GM18511 (cell line): Measurements from ENCODE around the gene ESYT1.

Experiments
- ATAC-seq: cut with Tn5 transposase; IDR thresholded peaks from one replicate; pipeline ENCODE4 v1.9.1; 2021; ENCODE audit warnings: mild to moderate bottlenecking, moderate library complexity; ENCODE audit not compliant: unreplicated experiment

The ESYT1 gene, protein sequence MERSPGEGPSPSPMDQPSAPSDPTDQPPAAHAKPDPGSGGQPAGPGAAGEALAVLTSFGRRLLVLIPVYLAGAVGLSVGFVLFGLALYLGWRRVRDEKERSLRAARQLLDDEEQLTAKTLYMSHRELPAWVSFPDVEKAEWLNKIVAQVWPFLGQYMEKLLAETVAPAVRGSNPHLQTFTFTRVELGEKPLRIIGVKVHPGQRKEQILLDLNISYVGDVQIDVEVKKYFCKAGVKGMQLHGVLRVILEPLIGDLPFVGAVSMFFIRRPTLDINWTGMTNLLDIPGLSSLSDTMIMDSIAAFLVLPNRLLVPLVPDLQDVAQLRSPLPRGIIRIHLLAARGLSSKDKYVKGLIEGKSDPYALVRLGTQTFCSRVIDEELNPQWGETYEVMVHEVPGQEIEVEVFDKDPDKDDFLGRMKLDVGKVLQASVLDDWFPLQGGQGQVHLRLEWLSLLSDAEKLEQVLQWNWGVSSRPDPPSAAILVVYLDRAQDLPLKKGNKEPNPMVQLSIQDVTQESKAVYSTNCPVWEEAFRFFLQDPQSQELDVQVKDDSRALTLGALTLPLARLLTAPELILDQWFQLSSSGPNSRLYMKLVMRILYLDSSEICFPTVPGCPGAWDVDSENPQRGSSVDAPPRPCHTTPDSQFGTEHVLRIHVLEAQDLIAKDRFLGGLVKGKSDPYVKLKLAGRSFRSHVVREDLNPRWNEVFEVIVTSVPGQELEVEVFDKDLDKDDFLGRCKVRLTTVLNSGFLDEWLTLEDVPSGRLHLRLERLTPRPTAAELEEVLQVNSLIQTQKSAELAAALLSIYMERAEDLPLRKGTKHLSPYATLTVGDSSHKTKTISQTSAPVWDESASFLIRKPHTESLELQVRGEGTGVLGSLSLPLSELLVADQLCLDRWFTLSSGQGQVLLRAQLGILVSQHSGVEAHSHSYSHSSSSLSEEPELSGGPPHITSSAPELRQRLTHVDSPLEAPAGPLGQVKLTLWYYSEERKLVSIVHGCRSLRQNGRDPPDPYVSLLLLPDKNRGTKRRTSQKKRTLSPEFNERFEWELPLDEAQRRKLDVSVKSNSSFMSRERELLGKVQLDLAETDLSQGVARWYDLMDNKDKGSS

DNA sequence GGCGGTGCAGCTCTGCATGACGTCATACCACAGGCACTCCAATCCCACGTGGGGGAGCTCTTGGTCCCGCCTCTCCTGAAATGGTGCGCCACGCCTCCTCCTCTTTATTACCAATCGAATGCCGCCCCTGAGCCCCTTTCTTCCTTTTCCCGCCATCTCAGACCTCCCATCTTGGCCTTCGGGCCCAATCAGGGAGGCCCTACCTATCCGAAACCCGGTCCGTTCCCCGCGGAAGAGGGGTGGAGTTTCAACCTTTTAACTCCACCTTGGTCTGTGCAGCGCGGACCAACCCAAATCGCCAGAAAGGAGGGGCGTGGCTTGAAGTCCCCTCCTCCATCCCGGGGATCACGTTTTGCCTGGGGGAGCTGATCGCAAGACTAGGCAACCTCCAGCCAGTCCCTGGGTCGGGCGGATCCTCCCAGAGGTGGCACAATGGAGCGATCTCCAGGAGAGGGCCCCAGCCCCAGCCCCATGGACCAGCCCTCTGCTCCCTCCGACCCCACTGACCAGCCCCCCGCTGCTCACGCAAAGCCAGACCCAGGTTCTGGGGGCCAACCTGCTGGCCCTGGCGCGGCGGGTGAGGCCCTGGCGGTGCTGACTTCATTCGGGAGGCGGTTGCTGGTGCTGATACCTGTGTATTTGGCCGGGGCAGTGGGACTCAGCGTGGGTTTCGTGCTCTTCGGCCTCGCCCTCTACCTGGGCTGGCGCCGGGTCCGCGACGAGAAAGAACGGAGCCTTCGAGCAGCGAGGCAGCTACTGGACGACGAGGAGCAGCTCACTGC, at the start of gene ESYT1:
Gene ESYT1, plus strand, starts transcription at position 380 of the 782 bp plus-strand sequence. Its CDS starts 53 bp downstream, at position 433.
- ATAC-seq = peak; percentile 89

DNA sequence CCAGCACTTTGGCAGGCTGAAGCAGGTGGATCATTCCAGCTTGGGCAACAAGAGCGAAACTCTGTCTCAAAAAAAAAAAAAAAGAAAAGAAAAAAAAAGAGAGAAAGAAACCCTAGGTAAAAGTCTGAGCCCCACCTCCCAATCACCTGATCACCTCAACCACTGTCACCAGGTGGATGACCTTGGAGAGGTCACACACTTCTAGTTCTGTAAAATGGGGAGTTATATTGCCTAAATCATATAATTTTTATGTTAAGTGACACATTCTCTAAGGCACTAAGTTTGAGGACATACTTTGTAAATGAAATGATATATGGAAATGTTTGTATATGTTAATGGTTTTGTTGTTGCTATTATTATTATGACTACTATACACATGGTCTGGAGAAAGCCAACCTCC, 49.6 kb upstream of the ESYT1 start:
- no peak for ATAC-seq

DNA sequence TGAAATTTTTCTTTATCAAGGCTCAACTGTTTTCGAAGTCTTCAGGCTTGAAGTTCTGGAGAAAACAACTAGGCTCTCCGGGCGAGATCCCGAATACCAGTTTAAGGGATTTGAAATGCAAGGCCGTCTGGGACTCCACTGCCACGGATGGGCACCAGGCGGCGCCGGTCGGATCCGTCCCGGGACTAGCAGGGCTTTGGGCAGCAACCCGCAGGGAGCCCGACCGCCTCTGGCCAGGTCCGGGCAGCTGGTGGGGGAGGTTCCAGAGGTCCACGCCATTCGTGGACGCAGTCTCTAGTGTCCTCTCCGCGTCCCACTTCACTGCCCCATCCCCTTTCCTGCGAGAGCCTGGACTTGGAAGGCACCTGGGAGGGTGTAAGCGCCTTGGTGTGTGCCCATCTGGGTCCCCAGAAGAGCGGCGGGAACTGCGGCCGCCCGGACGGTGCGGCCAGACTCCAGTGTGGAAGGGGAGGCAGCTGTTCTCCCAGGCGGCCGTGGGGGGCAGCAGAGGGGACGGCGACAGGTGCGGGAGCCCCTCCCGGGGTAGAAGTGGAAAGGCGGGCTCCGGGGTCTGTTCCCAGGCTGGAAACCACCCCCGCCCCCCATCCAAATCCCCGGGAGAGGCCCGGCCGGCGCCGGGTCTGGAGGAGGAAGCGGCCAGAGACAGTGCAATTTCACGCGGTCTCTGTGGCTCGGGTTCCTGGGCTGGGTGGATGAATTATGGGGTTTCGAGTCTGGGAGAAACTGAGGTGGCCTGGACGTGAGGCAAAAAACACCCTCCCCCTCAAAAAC, 48.9 kb upstream of the ESYT1 start:
- ATAC-seq = peak; percentile 70

DNA sequence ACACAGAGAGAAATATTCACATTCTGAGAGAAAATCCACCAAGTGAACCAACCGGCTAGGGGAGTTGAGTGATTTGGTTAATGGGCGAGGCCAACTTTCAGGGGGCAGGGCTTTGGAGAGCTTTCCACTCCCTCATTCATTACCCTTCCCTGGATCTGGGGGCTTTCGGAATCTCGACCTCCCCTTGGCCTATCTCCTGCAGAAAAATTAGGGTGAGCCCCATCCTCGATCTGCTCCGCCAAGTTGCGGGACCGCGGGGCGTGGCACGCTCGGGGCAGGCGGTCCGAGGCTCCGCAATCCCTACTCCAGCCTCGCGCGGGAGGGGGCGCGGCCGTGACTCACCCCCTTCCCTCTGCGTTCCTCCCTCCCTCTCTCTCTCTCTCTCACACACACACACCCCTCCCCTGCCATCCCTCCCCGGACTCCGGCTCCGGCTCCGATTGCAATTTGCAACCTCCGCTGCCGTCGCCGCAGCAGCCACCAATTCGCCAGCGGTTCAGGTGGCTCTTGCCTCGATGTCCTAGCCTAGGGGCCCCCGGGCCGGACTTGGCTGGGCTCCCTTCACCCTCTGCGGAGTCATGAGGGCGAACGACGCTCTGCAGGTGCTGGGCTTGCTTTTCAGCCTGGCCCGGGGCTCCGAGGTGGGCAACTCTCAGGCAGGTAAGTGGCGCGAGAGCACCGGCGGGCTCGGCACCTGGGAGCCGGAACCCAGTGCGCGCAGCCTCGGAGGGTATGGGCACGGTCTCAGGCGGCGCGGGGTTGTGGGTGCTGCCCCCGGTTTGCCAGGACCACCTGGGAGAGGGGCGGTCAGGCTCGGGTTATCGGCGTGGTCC, 48.1 kb upstream of the ESYT1 start, which contains the start of gene ERBB3:
Gene ERBB3, plus strand, starts transcription at position 443 of the 833 bp plus-strand sequence. Its CDS starts 136 bp downstream, at position 579.
- peak; percentile 43 for ATAC-seq

DNA sequence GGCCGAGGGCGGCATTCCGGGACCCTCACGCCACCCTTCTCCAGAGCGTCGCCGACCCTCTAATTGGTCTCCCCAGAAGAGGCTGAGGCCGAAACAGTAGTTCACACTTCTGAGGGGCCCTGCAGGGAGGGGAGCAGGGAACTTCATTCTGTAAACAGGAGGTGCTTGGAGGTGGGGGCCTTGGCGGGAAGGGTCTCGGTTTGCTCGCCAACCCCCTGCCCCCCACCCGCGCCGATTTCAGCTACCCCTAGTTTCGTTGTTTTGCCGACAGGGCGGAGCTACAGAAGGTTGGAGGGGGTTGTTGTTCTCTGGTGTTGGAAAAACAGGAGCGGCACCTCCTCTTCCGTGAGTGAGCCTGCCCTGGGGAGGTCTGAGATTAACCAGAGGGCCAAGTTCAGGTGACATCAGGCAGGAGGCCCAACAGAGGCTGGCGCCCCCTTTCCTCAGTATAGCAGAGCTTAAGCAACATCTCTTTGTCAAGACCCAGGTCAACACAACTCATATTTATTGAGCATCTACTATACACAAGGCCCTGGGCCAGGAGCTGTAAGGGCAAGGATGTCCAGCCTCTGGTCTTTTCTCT, 47.4 kb upstream of the ESYT1 start:
- no peak for ATAC-seq

DNA sequence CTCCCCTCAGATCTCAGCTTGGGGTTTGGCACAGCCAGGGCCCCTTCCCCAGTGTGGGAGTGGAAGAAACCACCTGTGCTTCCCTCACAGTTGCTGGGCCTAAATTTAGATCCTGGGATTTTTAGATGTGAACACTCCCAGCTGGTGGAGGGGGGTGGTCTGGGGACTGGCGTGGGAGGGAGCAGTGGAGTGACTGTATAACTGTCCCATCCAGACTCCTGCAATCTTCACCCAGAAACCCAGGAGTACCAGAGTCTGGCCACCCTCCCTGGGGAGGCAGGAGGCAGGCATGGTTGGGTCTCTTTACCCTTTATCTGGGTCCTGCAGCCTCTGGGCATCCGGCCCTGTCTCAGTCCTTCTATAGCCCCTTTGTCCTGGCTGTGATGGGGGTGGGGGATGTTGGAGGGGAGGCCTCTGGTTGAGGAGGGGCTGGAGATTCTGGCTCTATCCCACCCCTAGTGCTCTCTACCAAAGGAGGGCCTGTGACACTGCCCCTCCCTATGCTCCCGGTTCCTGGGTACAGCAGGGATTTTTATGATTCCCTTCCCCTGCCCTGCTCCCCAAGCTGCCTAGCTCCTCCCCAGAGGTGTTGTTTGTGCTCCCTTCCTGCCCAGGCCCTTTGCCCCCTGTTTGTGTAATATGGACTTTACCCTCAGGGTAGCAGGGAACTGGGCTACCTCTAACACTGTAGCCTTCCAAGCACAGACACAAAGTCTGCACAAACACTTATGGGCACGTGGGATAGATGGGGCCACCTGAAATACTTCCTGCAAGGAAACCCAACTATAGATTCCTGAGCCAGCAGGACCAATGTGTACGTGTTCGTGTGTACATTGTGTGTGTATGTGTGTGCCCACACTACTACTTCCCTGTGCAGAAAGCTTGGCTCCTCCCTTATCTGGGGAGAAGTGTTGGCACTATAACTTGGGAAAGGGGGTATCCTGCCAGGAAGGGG, 46.4 kb upstream of the ESYT1 start:
- ATAC-seq = no peak

DNA sequence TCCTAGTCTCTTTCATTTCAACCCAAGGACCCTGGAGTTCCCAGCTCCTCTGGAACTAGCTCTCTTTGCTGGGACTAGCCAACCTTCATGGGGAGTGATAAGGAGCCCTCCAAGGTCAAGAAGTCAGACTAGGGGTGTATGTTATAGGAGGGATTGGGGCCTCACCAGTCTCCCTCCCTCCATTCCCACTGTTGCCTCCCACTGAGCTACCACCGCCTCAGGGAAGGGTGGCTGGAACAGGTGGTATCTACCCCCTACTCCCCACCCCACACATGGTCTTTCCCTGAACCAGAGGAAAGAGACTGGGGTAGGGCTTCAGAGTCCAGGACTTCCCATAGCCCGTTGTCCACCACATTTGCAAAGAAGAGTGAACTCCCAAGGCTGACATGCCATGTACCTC, 45.7 kb upstream of the ESYT1 start:
- no peak for ATAC-seq

DNA sequence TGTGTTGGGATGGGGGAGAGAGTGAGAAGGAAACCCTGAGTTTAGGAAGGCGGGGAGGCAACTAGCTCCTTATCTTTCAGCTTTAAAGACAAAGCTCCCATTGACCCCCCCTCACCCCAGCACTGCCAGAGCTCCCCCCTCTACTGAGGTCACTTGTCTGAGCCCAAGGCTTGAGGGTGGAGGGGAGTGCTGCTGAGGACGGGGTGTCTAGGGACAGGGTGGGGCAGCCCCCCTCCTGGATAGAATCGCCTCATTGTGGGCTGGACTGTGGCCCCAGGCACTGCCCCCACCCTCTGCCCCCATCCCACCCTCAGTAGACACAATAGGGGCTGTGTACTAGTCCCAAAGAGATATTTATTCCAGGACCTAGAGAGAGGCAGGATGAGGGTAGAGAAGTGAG, 45.1 kb upstream of the ESYT1 start:
- ATAC-seq = no peak

DNA sequence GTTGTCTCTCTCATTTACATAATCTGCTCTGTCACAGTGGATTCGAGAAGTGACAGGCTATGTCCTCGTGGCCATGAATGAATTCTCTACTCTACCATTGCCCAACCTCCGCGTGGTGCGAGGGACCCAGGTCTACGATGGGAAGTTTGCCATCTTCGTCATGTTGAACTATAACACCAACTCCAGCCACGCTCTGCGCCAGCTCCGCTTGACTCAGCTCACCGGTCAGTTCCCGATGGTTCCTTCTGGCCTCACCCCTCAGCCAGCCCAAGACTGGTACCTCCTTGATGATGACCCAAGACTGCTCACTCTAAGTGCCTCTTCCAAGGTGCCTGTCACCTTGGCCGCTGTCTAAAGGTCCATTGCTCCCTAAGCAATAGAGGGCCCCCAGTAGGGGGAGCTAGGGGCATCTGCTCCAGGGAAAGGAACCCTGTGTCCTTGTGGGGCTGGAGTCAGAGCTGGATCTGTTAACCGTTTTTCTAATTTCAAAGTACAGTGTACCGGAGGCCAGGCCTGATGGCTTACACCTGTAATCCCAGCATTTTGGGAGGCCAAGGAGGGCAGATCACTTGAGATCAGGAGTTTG, 43.0 kb upstream of the ESYT1 start:
- ATAC-seq = no peak

DNA sequence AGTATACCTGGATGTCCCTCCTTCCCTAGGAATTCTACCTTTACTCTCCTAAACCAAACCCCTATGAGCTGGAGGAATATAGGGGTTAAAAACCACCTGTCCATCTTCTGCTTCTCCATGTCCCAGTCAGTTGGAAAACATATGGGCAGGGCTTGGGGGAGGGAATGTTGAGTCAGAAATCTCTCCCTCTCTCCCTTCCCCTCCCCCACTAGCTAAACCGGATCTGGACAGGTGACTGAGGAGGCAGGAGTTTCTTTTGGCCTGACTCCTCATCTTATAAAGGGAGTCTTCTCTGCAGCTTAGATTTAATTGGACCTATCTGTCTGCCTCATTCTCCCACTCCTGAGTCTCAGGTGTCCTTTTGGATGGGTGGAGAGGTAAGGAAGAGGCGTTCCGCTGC, 42.0 kb upstream of the ESYT1 start:
- no peak for ATAC-seq

DNA sequence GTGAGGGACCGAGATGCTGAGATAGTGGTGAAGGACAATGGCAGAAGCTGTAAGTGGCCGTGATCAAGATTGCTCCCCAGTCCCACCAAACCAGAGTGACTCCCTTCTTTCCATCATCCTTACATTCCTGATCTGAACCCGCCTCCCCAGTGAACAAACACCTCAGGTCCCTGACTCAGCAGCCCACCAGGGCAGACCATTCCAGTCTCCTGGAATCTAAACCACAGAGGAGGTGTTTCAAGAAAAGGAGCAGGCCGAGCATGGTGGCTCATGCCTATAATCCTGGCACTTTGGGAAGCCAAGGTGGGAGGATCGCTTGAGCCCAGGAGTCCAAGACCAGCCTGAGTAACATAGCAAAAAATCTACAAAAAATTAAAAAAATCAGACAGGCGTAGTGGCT, 41.5 kb upstream of the ESYT1 start:
- ATAC-seq = no peak

DNA sequence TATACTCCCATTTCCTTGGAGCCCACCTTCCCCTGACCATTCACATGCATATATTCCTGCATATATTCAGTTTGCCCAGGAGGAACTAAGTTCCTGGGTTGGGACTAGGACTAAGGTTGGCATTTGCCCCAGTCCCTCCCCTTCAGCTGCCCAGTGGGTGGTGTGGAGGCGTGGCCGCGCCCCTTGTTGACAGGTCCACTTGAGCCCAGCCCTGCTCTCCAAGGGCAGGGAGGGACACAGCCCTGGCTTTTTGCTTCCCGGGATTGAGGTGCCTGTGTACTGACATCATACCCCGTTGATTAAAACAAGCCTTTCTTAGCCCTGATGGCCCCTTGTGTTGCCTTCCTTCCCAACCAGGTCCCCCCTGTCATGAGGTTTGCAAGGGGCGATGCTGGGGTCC, 40.8 kb upstream of the ESYT1 start:
- ATAC-seq = no peak

DNA sequence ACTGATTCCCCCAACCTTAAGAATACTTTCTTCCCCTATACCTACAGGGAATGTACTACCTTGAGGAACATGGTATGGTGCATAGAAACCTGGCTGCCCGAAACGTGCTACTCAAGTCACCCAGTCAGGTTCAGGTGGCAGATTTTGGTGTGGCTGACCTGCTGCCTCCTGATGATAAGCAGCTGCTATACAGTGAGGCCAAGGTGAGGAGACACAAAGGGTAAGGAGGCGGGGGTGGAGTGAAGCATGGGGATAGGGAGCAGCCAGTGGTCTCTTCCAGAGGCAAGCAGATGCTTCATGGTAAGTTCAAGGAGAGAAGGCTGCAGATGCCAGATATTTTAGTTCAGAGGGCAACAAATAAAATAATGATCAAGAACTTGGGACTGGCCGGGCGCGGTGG, 30.3 kb upstream of the ESYT1 start:
- ATAC-seq = no peak

DNA sequence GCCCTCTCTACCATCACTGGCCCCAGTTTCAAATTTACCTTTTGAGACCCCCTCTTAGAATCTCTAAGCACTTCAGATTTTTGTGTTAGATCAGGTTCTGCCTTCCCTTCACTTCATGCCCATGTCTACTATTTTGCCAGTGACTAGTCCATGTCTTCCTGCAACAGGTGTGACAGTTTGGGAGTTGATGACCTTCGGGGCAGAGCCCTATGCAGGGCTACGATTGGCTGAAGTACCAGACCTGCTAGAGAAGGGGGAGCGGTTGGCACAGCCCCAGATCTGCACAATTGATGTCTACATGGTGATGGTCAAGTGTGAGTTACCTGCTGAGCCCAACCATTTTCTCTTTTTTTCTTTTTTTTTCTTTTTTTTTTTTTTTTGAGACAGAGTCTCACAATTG, 29.5 kb upstream of the ESYT1 start:
- no peak for ATAC-seq

DNA sequence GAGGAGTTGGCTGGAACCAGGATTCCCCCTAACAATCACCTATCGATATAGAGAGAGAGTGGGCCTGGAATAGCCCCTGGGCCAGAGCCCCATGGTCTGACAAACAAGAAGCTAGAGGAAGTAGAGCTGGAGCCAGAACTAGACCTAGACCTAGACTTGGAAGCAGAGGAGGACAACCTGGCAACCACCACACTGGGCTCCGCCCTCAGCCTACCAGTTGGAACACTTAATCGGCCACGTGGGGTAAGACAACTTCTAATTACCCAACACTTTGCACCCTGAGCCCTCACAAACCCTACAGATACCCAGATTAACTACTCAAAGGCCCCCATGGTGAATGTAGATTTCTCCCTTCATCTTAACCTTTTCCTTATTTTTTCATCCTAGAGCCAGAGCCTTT, 28.3 kb upstream of the ESYT1 start:
- no peak for ATAC-seq

DNA sequence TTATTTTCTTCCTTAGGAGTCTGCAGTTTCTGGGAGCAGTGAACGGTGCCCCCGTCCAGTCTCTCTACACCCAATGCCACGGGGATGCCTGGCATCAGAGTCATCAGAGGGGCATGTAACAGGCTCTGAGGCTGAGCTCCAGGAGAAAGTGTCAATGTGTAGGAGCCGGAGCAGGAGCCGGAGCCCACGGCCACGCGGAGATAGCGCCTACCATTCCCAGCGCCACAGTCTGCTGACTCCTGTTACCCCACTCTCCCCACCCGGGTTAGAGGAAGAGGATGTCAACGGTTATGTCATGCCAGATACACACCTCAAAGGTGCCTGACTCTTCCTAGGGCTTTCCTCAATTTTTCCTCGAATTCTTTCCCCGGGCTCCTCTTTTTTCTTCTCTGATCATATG, 27.0 kb upstream of the ESYT1 start:
- ATAC-seq = no peak

DNA sequence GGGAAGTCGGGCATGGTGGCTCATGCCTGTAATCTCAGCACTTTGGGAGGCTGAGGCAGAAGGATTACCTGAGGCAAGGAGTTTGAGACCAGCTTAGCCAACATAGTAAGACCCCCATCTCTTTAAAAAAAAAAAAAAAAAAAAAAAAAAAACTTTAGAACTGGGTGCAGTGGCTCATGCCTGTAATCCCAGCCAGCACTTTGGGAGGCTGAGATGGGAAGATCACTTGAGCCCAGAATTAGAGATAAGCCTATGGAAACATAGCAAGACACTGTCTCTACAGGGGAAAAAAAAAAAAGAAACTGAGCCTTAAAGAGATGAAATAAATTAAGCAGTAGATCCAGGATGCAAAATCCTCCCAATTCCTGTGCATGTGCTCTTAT, 25.4 kb upstream of the ESYT1 start:
- no peak for ATAC-seq
